B cell (primary cell): Measurements from ENCODE around the gene MAN2A1. TPM values are rescaled to one million over a fixed set of nuclear protein-coding genes. Genes with fewer than 3 reads are reported as not detected.

Source experiments
- ATAC-seq: fragments of 200-7000 bp; cut with Tn5 transposase; one replicate; pipeline ENCODE4 v1.10.0; 2021; ENCODE audit warnings: low read depth, mild to moderate bottlenecking, moderate number of reproducible peaks, moderate library complexity
- CTCF ChIA-PET: fragments of 350-600 bp; sonication (Branson Sonifier 250); formaldehyde crosslinking; loops from one replicate; lab custom pipeline; 2021; ENCODE audit warnings: antibody characterized with exemption, inconsistent platforms; lab: Charles Lee
- POLR2A ChIA-PET: fragments of 350-600 bp; sonication (Branson Sonifier 250); formaldehyde crosslinking; loops from one replicate; lab custom pipeline; 2021; ENCODE audit warnings: antibody characterized with exemption; lab: Charles Lee
- DNase-seq: peaks from one replicate; pipeline ENCODE4 v3.0.0; 2013
- H2AFZ ChIP-seq: 2 replicates; pipeline ENCODE4 v1.6.1; 2012; ENCODE audit warnings: mild to moderate bottlenecking, low read depth, low read length; ENCODE audit not compliant: insufficient read depth, poor library complexity, severe bottlenecking
- H3K27ac ChIP-seq, 2 donors: 1 replicate in 1 of 2; 2 replicates in 1 of 2; pipeline ENCODE4 v1.5.1; 2012 to 2013; ENCODE audit warnings: low read length in 2 of 2, mild to moderate bottlenecking in 2 of 2, moderate library complexity in 1 of 2
- H3K27me3 ChIP-seq, 4 experiments: fragments of 200-600 bp in 1 of 4; sonication (generic) in 1 of 4; replicated peaks in 1 of 4; 1 replicate in 2 of 4; 2 replicates in 2 of 4; pipeline versions ENCODE4 v1.6.1 to v1.7.0; 2013 to 2016; ENCODE audit warnings: low read length in 3 of 4, mild to moderate bottlenecking in 2 of 4, mixed read lengths in 1 of 4, moderate library complexity in 1 of 4; ENCODE audit not compliant: insufficient read depth in 4 of 4, control insufficient read depth in 3 of 4; ENCODE audit errors: control extremely low read depth in 1 of 4
- H3K36me3 ChIP-seq, 2 experiments: replicated peaks in 1 of 2; 1 replicate in 1 of 2; 2 replicates in 1 of 2; pipeline versions ENCODE4 v1.6.1 to v1.7.1; 2013; ENCODE audit warnings: low read length in 1 of 2; ENCODE audit not compliant: insufficient read depth in 2 of 2, control insufficient read depth in 1 of 2; ENCODE audit errors: control extremely low read depth in 1 of 2, extremely low read depth in 1 of 2
- H3K4me1 ChIP-seq, 2 donors: fragments of 200-600 bp in 1 of 2; sonication (generic) in 1 of 2; 1 replicate in 1 of 2; 2 replicates in 1 of 2; pipeline versions ENCODE4 v1.5.1 to v1.6.1; 2013 to 2017; ENCODE audit warnings: low read length in 2 of 2; ENCODE audit not compliant: control insufficient read depth in 2 of 2, insufficient read depth in 2 of 2
- H3K4me2 ChIP-seq: replicated peaks from 2 replicates; pipeline ENCODE3; 2012; ENCODE audit warnings: mild to moderate bottlenecking, low read depth, low read length; ENCODE audit not compliant: poor library complexity, severe bottlenecking
- H3K4me3 ChIP-seq, 5 experiments: fragments of 200-600 bp in 1 of 5; sonication (generic) in 1 of 5; 1 replicate in 3 of 5; 2 replicates in 2 of 5; pipeline versions ENCODE4 v1.5.1 to v1.7.0; 2011 to 2016; ENCODE audit warnings: low read length in 4 of 5, mild to moderate bottlenecking in 4 of 5, low read depth in 2 of 5, control low read depth in 1 of 5, moderate library complexity in 1 of 5; ENCODE audit not compliant: insufficient read depth in 1 of 5; ENCODE audit errors: control extremely low read depth in 1 of 5, extremely low read depth in 1 of 5
- H3K79me2 ChIP-seq: fragments of 200-600 bp; sonication (generic); one replicate; pipeline ENCODE4 v1.6.0; 2016; ENCODE audit warnings: low read length; ENCODE audit not compliant: control insufficient read depth, insufficient read depth
- H3K9ac ChIP-seq: fragments of 200-600 bp; sonication (generic); 2 replicates; pipeline ENCODE4 v1.6.1; 2017; ENCODE audit warnings: mild to moderate bottlenecking, low read length, moderate library complexity
- H3K9me3 ChIP-seq, 3 donors: one replicate each; pipeline versions ENCODE4 v1.6.1 to v1.7.1; 2013; ENCODE audit warnings: low read length in 2 of 3; ENCODE audit not compliant: control insufficient read depth in 2 of 3, insufficient read depth in 1 of 3; ENCODE audit errors: control extremely low read depth in 1 of 3
- H4K20me1 ChIP-seq: 2 replicates; pipeline ENCODE4 v1.6.0; 2012; ENCODE audit warnings: mild to moderate bottlenecking, low read length; ENCODE audit not compliant: insufficient read depth, control insufficient read depth, poor library complexity, severe bottlenecking
- H3K27ac Mint-ChIP-seq: one replicate; pipeline ENCODE4 v1.8.0; 2021; ENCODE audit warnings: mixed read lengths
- H3K27me3 Mint-ChIP-seq: one replicate; pipeline ENCODE4 v1.8.0; 2021; ENCODE audit warnings: mixed read lengths
- H3K4me1 Mint-ChIP-seq: one replicate; pipeline ENCODE4 v1.8.0; 2021; ENCODE audit warnings: mixed read lengths
- H3K4me3 Mint-ChIP-seq: one replicate; pipeline ENCODE4 v1.8.0; 2021; ENCODE audit warnings: mixed read lengths
- H3K9me3 Mint-ChIP-seq: one replicate; pipeline ENCODE4 v1.8.0; 2022; ENCODE audit warnings: mixed read lengths; ENCODE audit not compliant: insufficient read depth
- CTCF ChIP-seq: fragments of 200-600 bp; IDR thresholded peaks from one replicate; pipeline ENCODE4 v1.8.0; 2022; ENCODE audit warnings: antibody characterized with exemption, mild to moderate bottlenecking
- EZH2 ChIP-seq: IDR thresholded peaks from 2 replicates; pipeline ENCODE4 v1.6.1; 2012; ENCODE audit warnings: borderline replicate concordance, low read depth, mild to moderate bottlenecking, moderate library complexity, low read length; ENCODE audit not compliant: insufficient read depth, poor library complexity, severe bottlenecking
- WGBS: methylation state at CpG from one replicate; pipeline ENCODE4 v1.1.5; 2013; ENCODE audit warnings: missing lambda C conversion rate; ENCODE audit not compliant: insufficient coverage; 5-methylcytosine and 5-hydroxymethylcytosine counted together
- intact Hi-C: fragments of 100-400 bp; cut with micrococcal nuclease; formaldehyde crosslinking; loops from one replicate; pipeline ENCODE4 v1.10.0; 2022
- polyA plus RNA-seq: library from polyadenylated mRNA; depleted of rRNA; stranded (reverse); fragments of >200 nt; gene quantifications from 2 replicates; pipeline ENCODE4 v1.2.3, GENCODE V29; 2012
- total RNA-seq, 2 donors: library from RNA; stranded (reverse); fragments of 120-200 nt in 1 of 2; gene quantifications; 1 replicate in 1 of 2; 2 replicates in 1 of 2; pipeline versions ENCODE4 v1.2.3 to v1.2.4, GENCODE V29; 2013 to 2022

MAN2A1 gene
- total and polyA plus RNA-seq, 2 donors (not counting 1 experiment from before 2014, with no cell fraction given): 12.7 to 55.0 TPM

- H3K4me2 ChIP-seq: no peak overlapping the region
These were observed 20.9 kb upstream of the MAN2A1 start for GRCh38 chr5:109668668-109669422.

More at GRCh38 chr5:109668668-109669422, 20.9 kb upstream of the MAN2A1 start:
- Histone ChIP-seq H3K4me1 (no peaks in the 10 kb centered on the region), H3K4me3 (no peak overlapping the region), H4K20me1 (no peaks in the 10 kb centered on the region), H3K27ac (no peak overlapping the region), H3K9ac (no peak overlapping the region), H3K27me3 (peaks cover 0 to 16% (median 4%) of the 10 kb centered on the region in 4 experiments), H3K9me3 (no peaks in the 10 kb centered on the region), H3K36me3 (no peaks in the 10 kb centered on the region), H3K79me2 (no peaks in the 10 kb centered on the region), H2AFZ (no peak overlapping the region)
- no peak for ATAC-seq
- H3K4me1 Mint-ChIP-seq: no peaks in the 10 kb centered on the region
- WGBS: no CpG with 5 or more reads among the region's 4 CpGs
- TF ChIP-seq EZH2 (no peak), CTCF (no peak)
- CTCF ChIA-PET: no interaction called here
- intact Hi-C loops: no loop called here
- no peak overlapping the region for H3K27ac Mint-ChIP-seq
- H3K4me3 Mint-ChIP-seq: no peak overlapping the region
- no peak for DNase-seq
- POLR2A ChIA-PET: no interaction called here
- peaks cover 33% of the 10 kb centered on the region for H3K27me3 Mint-ChIP-seq
- H3K9me3 Mint-ChIP-seq: no peaks in the 10 kb centered on the region
